Stimulated activated CD8-positive, alpha-beta memory T cell treated with anti-CD3 and anti-CD28 coated beads, Interleukin-15, amount 100 ng/mL, for 48 hours (primary cell): ENCODE results near the gene KRTAP19-2.
"Not testable (repeated sequence)": the region's sequence is repeated elsewhere in the genome, so short reads cannot be mapped to it uniquely, and the experiment has no call there.

ENCODE experiments used
- DNase-seq, 2 donors: peaks; one replicate each; pipeline ENCODE4 v3.0.0-alpha.2; 2020; ENCODE audit warnings: low read depth in 2 of 2

Gene KRTAP19-2

GRCh38 chr21:30487336-30487735 lies at the start of gene KRTAP19-2:
Gene KRTAP19-2 (minus strand): TSS chr21:30487436. CDS start chr21:30487348, 88 bp downstream.
- no peak for DNase-seq

GRCh38 chr21:30518876-30519275 lies 31.6 kb upstream of the KRTAP19-2 start:
- no peak for DNase-seq

GRCh38 chr21:30515681-30516080 lies 28.4 kb upstream of the KRTAP19-2 start:
- DNase-seq, result no peak

GRCh38 chr21:30505621-30506205 lies 18.5 kb upstream of the KRTAP19-2 start:
- DNase-seq, result not testable (repeated sequence)

GRCh38 chr21:30502041-30502440 lies 14.8 kb upstream of the KRTAP19-2 start, which contains the start of gene KRTAP19-5:
Gene KRTAP19-5 (minus strand): TSS chr21:30502141. CDS start chr21:30502090, 51 bp downstream.
- no peak for DNase-seq

- no peak for DNase-seq
These were observed 9.8 kb upstream of the KRTAP19-2 start, which contains the start of gene KRTAP19-4 for GRCh38 chr21:30497065-30497464. Gene KRTAP19-4 (minus strand): TSS chr21:30497165. CDS start chr21:30497110, 55 bp downstream.

GRCh38 chr21:30491963-30492428 lies 4.8 kb upstream of the KRTAP19-2 start, which contains the start of gene KRTAP19-3:
Gene KRTAP19-3 (minus strand): TSS chr21:30492013. CDS start chr21:30491957, 56 bp downstream.
- DNase-seq, result no peak

GRCh38 chr21:30486180-30486579 lies 1.1 kb downstream of the KRTAP19-2 start:
- no peak for DNase-seq

- DNase-seq, result no peak
These were observed 5.1 kb downstream of the KRTAP19-2 start for GRCh38 chr21:30482130-30482529.

- DNase-seq, result no peak
These were observed 7.1 kb downstream of the KRTAP19-2 start, which contains the start of gene KRTAP19-1 for GRCh38 chr21:30480145-30480544. Gene KRTAP19-1 (minus strand): TSS chr21:30480367. CDS start chr21:30480317, 50 bp downstream.

- no peak for DNase-seq
These were observed 8.0 kb downstream of the KRTAP19-2 start for GRCh38 chr21:30479259-30479658.

- DNase-seq, result no peak
These were observed 9.2 kb downstream of the KRTAP19-2 start for GRCh38 chr21:30478004-30478403.

- DNase-seq, result no peak
These were observed 18.1 kb downstream of the KRTAP19-2 start for GRCh38 chr21:30468900-30469714.

GRCh38 chr21:30463713-30464112 lies 23.5 kb downstream of the KRTAP19-2 start:
- DNase-seq, result no peak

GRCh38 chr21:30448514-30448913 lies 38.7 kb downstream of the KRTAP19-2 start:
- no peak for DNase-seq

- DNase-seq, result no peak
These were observed 40.2 kb downstream of the KRTAP19-2 start for GRCh38 chr21:30447056-30447455.

GRCh38 chr21:30444204-30444603 lies 43.0 kb downstream of the KRTAP19-2 start:
- no peak for DNase-seq

- DNase-seq, result no peak
These were observed 44.0 kb downstream of the KRTAP19-2 start for GRCh38 chr21:30443226-30443625.

- no peak for DNase-seq
These were observed 47.3 kb downstream of the KRTAP19-2 start, which contains the start of gene KRTAP15-1 for GRCh38 chr21:30439975-30440374. Gene KRTAP15-1 (plus strand): TSS chr21:30440275. CDS start chr21:30440328, 53 bp downstream.
